Lower leg skin (tissue), 3 donors: ENCODE data around the gene COL4A6.

Source experiments
- CTCF ChIP-seq, 3 donors: fragments of 450-650 bp; IDR thresholded peaks; one replicate each; pipeline ENCODE4 v1.5.1; 2016; ENCODE audit warnings: antibody characterized with exemption in 3 of 3, mild to moderate bottlenecking in 3 of 3, moderate library complexity in 2 of 3
- POLR2A ChIP-seq, 2 donors: fragments of 450-650 bp; IDR thresholded peaks; one replicate each; pipeline ENCODE4 v1.6.1; 2016 to 2017; ENCODE audit warnings: antibody characterized with exemption in 2 of 2, mild to moderate bottlenecking in 1 of 2, moderate library complexity in 1 of 2

- TF ChIP-seq CTCF (IDR thresholded peaks at IDR 0.05) (no peak), POLR2A (IDR thresholded peaks at IDR 0.05) (no peak)
Observed at GRCh38 chrX:108178143-108178498, 260.1 kb downstream of the COL4A6 start.
